ENCODE measurements around the gene ADAM17. TPM values are rescaled to one million over a fixed set of nuclear protein-coding genes. Genes with fewer than 3 reads are reported as not detected.
"Not testable (repeated sequence)": the region's sequence is repeated elsewhere in the genome, so short reads cannot be mapped to it uniquely, and the experiment has no call there.

Gene ADAM17
- total RNA-seq: 40.9 and 59.2 TPM in 2 replicates

DNA sequence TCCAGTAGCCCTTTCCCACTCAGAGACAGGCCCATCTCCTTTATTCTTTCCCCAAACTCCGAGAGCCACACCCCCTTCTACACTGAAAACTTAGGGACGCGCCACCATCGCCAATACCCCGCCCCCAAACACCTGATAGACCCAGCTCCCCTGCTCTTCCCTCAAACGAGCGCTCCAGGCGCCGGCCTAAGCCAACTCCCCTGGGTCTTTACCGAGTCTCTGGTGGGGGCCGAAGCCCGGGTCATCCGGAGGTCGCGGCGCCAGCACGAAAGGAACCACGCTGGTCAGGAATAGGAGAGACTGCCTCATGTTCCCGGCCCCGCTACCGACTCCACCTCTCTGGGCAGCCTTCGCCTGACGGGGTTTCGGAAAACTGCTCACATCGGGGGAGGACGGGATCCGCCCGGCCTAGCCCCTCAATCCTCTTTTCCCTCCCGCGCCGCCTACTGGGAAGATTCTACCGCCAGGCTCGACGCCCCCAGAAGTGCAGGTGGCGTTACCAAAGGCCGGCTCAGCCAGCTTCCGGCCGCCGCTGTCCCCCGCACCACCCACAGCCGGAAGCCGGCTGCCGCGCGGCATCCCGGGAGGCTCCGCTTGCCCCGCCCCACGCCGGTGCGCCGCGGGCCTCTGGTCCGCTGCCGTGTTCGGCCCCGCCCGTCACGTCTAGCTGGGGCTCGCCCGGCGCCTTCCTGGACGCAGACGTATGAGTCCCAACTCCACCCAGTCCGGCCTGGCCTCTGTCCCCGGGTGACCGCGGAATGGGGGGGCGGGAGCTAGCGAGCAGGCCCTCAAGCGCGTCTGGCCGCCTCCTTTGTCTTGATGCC is at the start of gene ADAM17:
Gene ADAM17 (minus strand): TSS at position 534 of the 824 bp plus-strand sequence. CDS start 225 bp downstream, at position 309.
- peak; percentile 56 for TF ChIP-seq CTCF (IDR thresholded peaks at IDR 0.05; ENCODE audit: insufficient read depth, low read depth, low read length)
- DNase-seq (ENCODE audit: low read depth): peak; percentile 98
- H3K4me3 ChIP-seq (ENCODE audit: low read depth, low read length): peak within 1 kb of the TSS; percentile 86

DNA sequence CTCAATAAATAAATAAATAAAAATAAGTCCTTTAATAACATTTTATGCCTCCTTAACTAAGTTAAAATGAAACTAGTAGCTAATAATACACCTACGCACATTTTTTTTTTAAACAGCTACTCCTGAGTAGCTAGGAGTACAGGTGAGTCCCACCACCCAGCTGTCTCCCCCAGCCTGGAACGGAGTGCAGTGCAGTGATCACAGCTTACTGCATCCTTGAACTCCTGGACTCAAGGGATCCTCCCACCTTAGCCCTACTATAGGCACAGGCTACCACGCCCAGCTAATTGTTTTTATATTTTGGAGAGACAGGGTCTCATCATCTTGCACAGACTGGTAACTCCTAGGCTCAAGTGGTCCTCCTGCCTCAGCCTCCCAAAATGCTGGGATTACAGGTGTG is 46.8 kb upstream of the ADAM17 start:
- no peak for DNase-seq (ENCODE audit: low read depth)
- no peak overlapping the region for H3K4me3 ChIP-seq (ENCODE audit: low read depth, low read length)
- TF ChIP-seq CTCF (IDR thresholded peaks at IDR 0.05; ENCODE audit: insufficient read depth, low read depth, low read length): no peak

GRCh38 chr2:9601397-9601796 is 45.8 kb upstream of the ADAM17 start:
- TF ChIP-seq CTCF (IDR thresholded peaks at IDR 0.05; ENCODE audit: insufficient read depth, low read depth, low read length): no peak
- no peak for DNase-seq (ENCODE audit: low read depth)
- H3K4me3 ChIP-seq (ENCODE audit: low read depth, low read length): no peak overlapping the region

DNA sequence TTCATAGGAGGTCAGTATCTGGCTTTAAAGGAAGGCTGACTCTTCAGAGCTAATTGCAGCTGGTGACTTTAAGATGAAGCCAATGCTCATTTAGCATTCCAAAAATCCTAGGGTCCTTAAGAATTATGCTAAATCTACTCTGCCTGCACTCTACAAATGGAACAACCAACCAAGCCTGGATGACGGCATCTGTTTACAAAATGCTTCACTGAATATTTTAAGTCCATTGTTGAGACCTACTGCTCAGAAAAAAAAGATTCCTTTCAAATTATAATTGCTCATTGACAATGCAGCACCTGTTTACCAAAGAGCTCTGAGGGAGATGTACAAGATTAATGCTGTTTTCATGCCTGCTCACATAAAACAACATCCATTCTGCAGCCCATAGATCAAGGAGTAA is 43.8 kb upstream of the ADAM17 start:
- no peak for TF ChIP-seq CTCF (IDR thresholded peaks at IDR 0.05; ENCODE audit: insufficient read depth, low read depth, low read length)
- no peak overlapping the region for H3K4me3 ChIP-seq (ENCODE audit: low read depth, low read length)
- DNase-seq (ENCODE audit: low read depth): no peak

DNA sequence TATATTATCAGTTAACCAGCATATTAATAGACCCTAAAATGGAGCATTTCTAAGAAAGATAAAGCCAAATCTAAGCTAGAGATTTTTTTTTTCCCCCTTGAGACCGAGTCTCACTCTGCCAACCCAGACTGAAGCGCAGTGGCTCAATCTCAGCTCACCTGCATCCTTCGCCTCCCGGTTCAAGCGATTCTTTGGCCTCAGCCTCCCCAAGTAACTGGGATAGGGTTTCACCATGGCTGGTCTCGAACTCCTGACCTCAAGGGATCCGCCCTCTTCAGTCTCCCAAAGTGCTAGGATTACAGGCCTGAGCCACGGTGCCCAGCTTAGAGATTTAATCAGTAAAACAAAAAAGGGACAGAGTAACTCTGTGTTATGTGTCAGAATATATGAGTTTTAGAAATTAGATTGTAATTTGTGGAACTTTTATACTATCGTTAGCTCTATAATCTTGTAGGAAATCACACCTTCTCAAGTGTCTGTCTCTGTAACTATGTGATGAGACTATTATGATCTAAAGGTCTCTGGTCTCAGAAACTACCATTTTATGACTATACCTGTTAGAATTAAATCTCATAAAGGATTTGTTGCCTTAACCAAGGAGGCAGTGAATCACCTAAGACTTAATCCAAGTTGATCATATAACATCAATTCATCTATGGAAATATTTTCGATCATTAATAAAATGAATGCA is 41.1 kb upstream of the ADAM17 start:
- DNase-seq (ENCODE audit: low read depth): no peak
- no peak overlapping the region for H3K4me3 ChIP-seq (ENCODE audit: low read depth, low read length)
- TF ChIP-seq CTCF (IDR thresholded peaks at IDR 0.05; ENCODE audit: insufficient read depth, low read depth, low read length): no peak

- H3K4me3 ChIP-seq (ENCODE audit: low read depth, low read length): no peak overlapping the region
- no peak for TF ChIP-seq CTCF (IDR thresholded peaks at IDR 0.05; ENCODE audit: insufficient read depth, low read depth, low read length)
- DNase-seq (ENCODE audit: low read depth): no peak
Observed at GRCh38 chr2:9595746-9596145, 40.1 kb upstream of the ADAM17 start.

- H3K4me3 ChIP-seq (ENCODE audit: low read depth, low read length): not testable (repeated sequence)
- DNase-seq (ENCODE audit: low read depth): peak; percentile 51
Observed at GRCh38 chr2:9595256-9595655, 39.6 kb upstream of the ADAM17 start.
